Keratinocyte (primary cell): ENCODE measurements around the gene DNASE1L2. TPM values are rescaled to one million over a fixed set of nuclear protein-coding genes. Genes with fewer than 3 reads are reported as not detected.

Source experiments
- DNase-seq: peaks from one replicate; pipeline ENCODE4 v3.0.0-alpha.2; 2011; ENCODE audit warnings: low read depth, missing footprints, low spot score
- FAIRE-seq: peaks from 2 replicates; lab custom pipeline; 2011; peaks lifted over from hg19 to GRCh38; lab: Jason Lieb, UNC
- H2AFZ ChIP-seq: 2 replicates; pipeline ENCODE4 v1.6.0; 2012; ENCODE audit warnings: low read length, control low read depth, inconsistent platforms; ENCODE audit not compliant: control insufficient read depth
- H3K27ac ChIP-seq: 2 replicates; pipeline ENCODE4 v1.5.1; 2011; ENCODE audit warnings: low read length; ENCODE audit not compliant: control insufficient read depth, insufficient read depth
- H3K27me3 ChIP-seq: 3 replicates; pipeline ENCODE4 v1.6.0; 2011; ENCODE audit warnings: low read length; ENCODE audit not compliant: control insufficient read depth, insufficient read depth; ENCODE audit errors: extremely low read depth
- H3K36me3 ChIP-seq, 2 experiments: 2 replicates in 1 of 2; 3 replicates in 1 of 2; pipeline ENCODE4 v1.5.1; 2011; ENCODE audit warnings: low read length in 2 of 2, mild to moderate bottlenecking in 1 of 2; ENCODE audit not compliant: control insufficient read depth in 2 of 2, insufficient read depth in 2 of 2; ENCODE audit errors: extremely low read depth in 1 of 2
- H3K4me1 ChIP-seq: 3 replicates; pipeline ENCODE4 v1.5.1; 2011; ENCODE audit warnings: low read length; ENCODE audit not compliant: control insufficient read depth, insufficient read depth; ENCODE audit errors: extremely low read depth
- H3K4me2 ChIP-seq: 3 replicates; pipeline ENCODE4 v1.6.0; 2011; ENCODE audit warnings: low read depth, low read length; ENCODE audit not compliant: control insufficient read depth, insufficient read depth; ENCODE audit errors: extremely low read depth
- H3K4me3 ChIP-seq, 3 experiments: fragments of 200-600 bp in 1 of 3; sonication (generic) in 1 of 3; 2 replicates in 2 of 3; 3 replicates in 1 of 3; pipeline ENCODE4 v1.5.1; 2011 to 2016; ENCODE audit warnings: low read length in 3 of 3, mild to moderate bottlenecking in 3 of 3, control low read depth in 2 of 3, inconsistent platforms in 1 of 3, low read depth in 1 of 3, mixed read lengths in 1 of 3, mixed run types in 1 of 3, moderate library complexity in 1 of 3; ENCODE audit not compliant: control insufficient read depth in 2 of 3, insufficient read depth in 2 of 3; ENCODE audit errors: extremely low read depth in 1 of 3
- H3K79me2 ChIP-seq: 2 replicates; pipeline ENCODE4 v1.6.0; 2012; ENCODE audit warnings: low read length; ENCODE audit not compliant: control insufficient read depth, insufficient read depth
- H3K9ac ChIP-seq: 3 replicates; pipeline ENCODE4 v1.6.0; 2011; ENCODE audit warnings: low read length; ENCODE audit not compliant: control insufficient read depth, insufficient read depth; ENCODE audit errors: extremely low read depth
- H3K9me1 ChIP-seq: 3 replicates; pipeline ENCODE4 v1.6.0; 2011; ENCODE audit warnings: low read length; ENCODE audit not compliant: control insufficient read depth, insufficient read depth; ENCODE audit errors: extremely low read depth
- H3K9me3 ChIP-seq: 2 replicates; pipeline ENCODE4 v1.5.1; 2012; ENCODE audit warnings: low read depth, low read length; ENCODE audit not compliant: control insufficient read depth
- H4K20me1 ChIP-seq: 3 replicates; pipeline ENCODE4 v1.6.0; 2011; ENCODE audit warnings: low read length; ENCODE audit not compliant: control insufficient read depth, insufficient read depth; ENCODE audit errors: extremely low read depth
- EZH2 ChIP-seq: IDR thresholded peaks from one replicate; pipeline ENCODE4 v1.6.1; 2012; ENCODE audit warnings: inconsistent platforms, mild to moderate bottlenecking, low read length, moderate library complexity
- dilution Hi-C: fragments of 300-500 bp; cut with MboI; formaldehyde crosslinking; loops from one replicate; pipeline ENCODE4 v1.7.0; 2020; ENCODE audit warnings: low sequenced_read_pairs; ENCODE audit not compliant: extremely low pct_ligation_motif_present
- polyA plus RNA-seq, 5 experiments: library from polyadenylated mRNA; depleted of rRNA in 3 of 5; stranded (reverse) in 3 of 5; stranded (forward) in 1 of 5; unstranded in 1 of 5; fragments of >200 nt; gene quantifications; 1 replicate in 1 of 5; 2 replicates in 3 of 5; 3 replicates in 1 of 5; pipeline versions ENCODE4 v1.2.1 to v1.2.3, GENCODE V29; 2011 to 2012; ENCODE audit warnings: missing spikeins in 2 of 5, low read depth in 1 of 5, low replicate concordance in 1 of 5
- TF ChIP-seq, protein P1 (sequence below), 3 experiments: IDR thresholded peaks in 1 of 3; conservative IDR thresholded peaks in 1 of 3; optimal IDR thresholded peaks in 1 of 3; 2 replicates in 2 of 3; 3 replicates in 1 of 3; pipeline versions ENCODE3 to v1.5.1; 2011; ENCODE audit warnings: low read length in 3 of 3, mild to moderate bottlenecking in 3 of 3, moderate library complexity in 2 of 3, control low read depth in 1 of 3, inconsistent platforms in 1 of 3; ENCODE audit not compliant: insufficient read depth in 2 of 3; ENCODE audit errors: extremely low read depth in 1 of 3

The DNASE1L2 gene
- polyA plus RNA-seq, 1 donor (not counting 4 experiments of a cell fraction or from before 2014, with no cell fraction given) = 0.31 TPM

DNA sequence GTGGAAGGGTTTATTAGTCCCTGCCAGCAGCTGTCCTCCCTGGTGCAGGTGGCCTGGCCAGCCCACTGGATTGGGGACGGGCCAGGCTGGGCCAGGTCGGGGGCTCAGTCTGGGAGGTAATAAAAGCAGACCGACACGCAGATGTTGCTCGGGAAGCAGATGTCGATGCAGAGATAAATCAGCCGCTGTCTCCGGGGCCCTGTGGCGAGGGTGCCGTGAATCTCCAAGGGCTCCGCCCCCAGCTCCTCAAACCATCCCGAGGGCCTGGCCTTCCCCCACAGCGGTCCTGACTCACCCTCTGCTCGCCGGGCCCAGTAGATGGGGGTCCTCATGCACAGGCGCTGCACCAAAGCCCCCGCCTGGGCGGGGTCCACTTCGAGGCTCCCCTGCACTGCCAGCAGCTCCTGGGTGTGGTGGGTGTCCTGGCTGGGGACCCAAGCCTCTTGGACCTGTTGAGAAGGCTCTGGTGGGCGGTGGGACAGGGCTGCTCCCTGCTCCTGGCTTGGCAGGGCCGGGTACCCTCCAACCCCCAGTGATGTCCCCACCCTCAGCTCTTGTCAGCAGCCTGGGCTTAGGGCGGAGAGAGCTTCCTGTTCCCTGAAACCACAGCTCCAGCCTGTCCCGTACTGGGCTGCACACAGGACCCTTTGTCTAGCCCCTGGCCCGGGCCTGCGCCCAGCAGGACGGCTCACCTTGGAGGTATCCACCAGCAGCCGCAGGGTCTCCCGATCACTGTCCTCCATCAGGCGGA is 26.8 kb upstream of the DNASE1L2 start:
- H3K36me3 ChIP-seq = peaks cover 12 to 26% of the 10 kb centered on the region in 2 experiments
- no peaks in the 10 kb centered on the region for H3K27me3 ChIP-seq
- DNase-seq (no peak), FAIRE-seq (no peak)
- H3K9ac ChIP-seq = no peak overlapping the region
- H2AFZ ChIP-seq = no peak overlapping the region
- dilution Hi-C loops = no loop called here
- peaks cover 26% of the 10 kb centered on the region for H3K79me2 ChIP-seq
- H3K9me1 ChIP-seq = no peaks in the 10 kb centered on the region
- H3K27ac ChIP-seq = no peak overlapping the region
- H3K4me2 ChIP-seq = no peak overlapping the region
- no peak overlapping the region for H3K4me3 ChIP-seq
- H4K20me1 ChIP-seq = no peaks in the 10 kb centered on the region
- peaks cover 23% of the 10 kb centered on the region for H3K4me1 ChIP-seq
- TF ChIP-seq, protein P1, sequence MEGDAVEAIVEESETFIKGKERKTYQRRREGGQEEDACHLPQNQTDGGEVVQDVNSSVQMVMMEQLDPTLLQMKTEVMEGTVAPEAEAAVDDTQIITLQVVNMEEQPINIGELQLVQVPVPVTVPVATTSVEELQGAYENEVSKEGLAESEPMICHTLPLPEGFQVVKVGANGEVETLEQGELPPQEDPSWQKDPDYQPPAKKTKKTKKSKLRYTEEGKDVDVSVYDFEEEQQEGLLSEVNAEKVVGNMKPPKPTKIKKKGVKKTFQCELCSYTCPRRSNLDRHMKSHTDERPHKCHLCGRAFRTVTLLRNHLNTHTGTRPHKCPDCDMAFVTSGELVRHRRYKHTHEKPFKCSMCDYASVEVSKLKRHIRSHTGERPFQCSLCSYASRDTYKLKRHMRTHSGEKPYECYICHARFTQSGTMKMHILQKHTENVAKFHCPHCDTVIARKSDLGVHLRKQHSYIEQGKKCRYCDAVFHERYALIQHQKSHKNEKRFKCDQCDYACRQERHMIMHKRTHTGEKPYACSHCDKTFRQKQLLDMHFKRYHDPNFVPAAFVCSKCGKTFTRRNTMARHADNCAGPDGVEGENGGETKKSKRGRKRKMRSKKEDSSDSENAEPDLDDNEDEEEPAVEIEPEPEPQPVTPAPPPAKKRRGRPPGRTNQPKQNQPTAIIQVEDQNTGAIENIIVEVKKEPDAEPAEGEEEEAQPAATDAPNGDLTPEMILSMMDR (optimal IDR thresholded peaks at IDR 0.05 in 1 of 3, IDR thresholded peaks at IDR 0.05 in 1 of 3, conservative IDR thresholded peaks at IDR 0.05 in 1 of 3; ENCODE audit: extremely low read depth in 1 of 3, insufficient read depth in 2 of 3, low read length in 3 of 3) = no peak
- TF ChIP-seq EZH2 = no peak
- H3K9me3 ChIP-seq = no peaks in the 10 kb centered on the region

DNA sequence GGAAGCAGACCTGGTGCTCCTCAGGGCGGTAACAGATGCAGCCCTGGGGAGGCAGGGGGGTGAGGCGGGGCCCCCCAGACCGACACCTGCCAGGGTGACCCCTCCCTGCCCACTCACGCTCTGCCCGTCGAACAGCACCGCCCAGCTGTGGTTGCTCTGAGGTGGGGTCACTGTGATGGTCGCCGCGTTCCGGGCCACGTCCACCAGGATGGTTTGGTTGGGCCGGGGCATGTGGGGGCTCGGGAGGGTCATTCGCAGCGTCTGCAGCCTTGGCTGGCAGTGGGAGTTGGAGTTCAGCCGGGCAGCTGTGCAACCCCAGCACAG is 26.3 kb upstream of the DNASE1L2 start:
- H3K9me3 ChIP-seq = no peaks in the 10 kb centered on the region
- H3K9me1 ChIP-seq = no peaks in the 10 kb centered on the region
- H3K4me3 ChIP-seq = no peak overlapping the region
- H3K79me2 ChIP-seq = peaks cover 26% of the 10 kb centered on the region
- H3K4me1 ChIP-seq = peaks cover 17% of the 10 kb centered on the region
- H3K9ac ChIP-seq = no peak overlapping the region
- dilution Hi-C loops = no loop called here
- FAIRE-seq (no peak), DNase-seq (no peak)
- TF ChIP-seq, protein P1 (optimal IDR thresholded peaks at IDR 0.05 in 1 of 3, IDR thresholded peaks at IDR 0.05 in 1 of 3, conservative IDR thresholded peaks at IDR 0.05 in 1 of 3; ENCODE audit: extremely low read depth in 1 of 3, insufficient read depth in 2 of 3, low read length in 3 of 3) = no peak
- no peak for TF ChIP-seq EZH2
- H2AFZ ChIP-seq = no peak overlapping the region
- H3K27me3 ChIP-seq = no peaks in the 10 kb centered on the region
- H3K27ac ChIP-seq = no peak overlapping the region
- H3K36me3 ChIP-seq = peaks cover 12 to 26% of the 10 kb centered on the region in 2 experiments
- no peaks in the 10 kb centered on the region for H4K20me1 ChIP-seq
- no peak overlapping the region for H3K4me2 ChIP-seq
